Measurements from ENCODE around the gene TSPAN1.
"Not testable (repeated sequence)": the region's sequence is repeated elsewhere in the genome, so short reads cannot be mapped to it uniquely, and the experiment has no call there.

Gene TSPAN1

GRCh38 chr1:46218443-46218842 is 43.6 kb downstream of the TSPAN1 start:
- no peak for DNase-seq (ENCODE audit: low spot score)

GRCh38 chr1:46219551-46220520 is 44.9 kb downstream of the TSPAN1 start:
- no peak for DNase-seq (ENCODE audit: low spot score)

GRCh38 chr1:46220808-46221207 is 45.9 kb downstream of the TSPAN1 start:
- DNase-seq (ENCODE audit: low spot score), result no peak

- DNase-seq (ENCODE audit: low spot score), result no peak
These were observed 46.9 kb downstream of the TSPAN1 start for GRCh38 chr1:46221749-46222148.

GRCh38 chr1:46223055-46223454 is 48.2 kb downstream of the TSPAN1 start:
- not testable (repeated sequence) for DNase-seq (ENCODE audit: low spot score)

GRCh38 chr1:46223472-46223943 is 48.6 kb downstream of the TSPAN1 start:
- peak; percentile 71 for DNase-seq (ENCODE audit: low spot score)

- no peak for DNase-seq (ENCODE audit: low spot score)
These were observed 50.1 kb downstream of the TSPAN1 start for GRCh38 chr1:46224966-46225365.

- DNase-seq (ENCODE audit: low spot score), result not testable (repeated sequence)
These were observed 56.3 kb downstream of the TSPAN1 start for GRCh38 chr1:46231231-46231630.
